VCaP (cell line): ENCODE data around the gene ZNF304.
A peak's percentile ranks its signal among the peaks of the same experiment; 100 is the strongest.

Experiments
- H3K27ac ChIP-seq: fragments of 450-650 bp; 2 replicates; pipeline ENCODE4 v1.5.1; 2017
- CTCF ChIP-seq: fragments of 450-650 bp; conservative IDR thresholded peaks from 2 replicates; pipeline ENCODE4 v1.5.1; 2017; ENCODE audit warnings: mild to moderate bottlenecking, moderate library complexity

ZNF304 gene

GRCh38 chr19:57350877-57351805, at the start of gene ZNF304:
ZNF304 (plus strand) TSS chr19:57351271; CDS start chr19:57351665, 394 bp downstream.
- no peak for TF ChIP-seq CTCF
- peak within 1 kb of the TSS; percentile 78 for H3K27ac ChIP-seq

- TF ChIP-seq CTCF: no peak
Measured at GRCh38 chr19:57302020-57302465, 49.0 kb upstream of the ZNF304 start.

GRCh38 chr19:57302727-57303401, 48.2 kb upstream of the ZNF304 start:
- TF ChIP-seq CTCF: no peak
- no peak overlapping the region for H3K27ac ChIP-seq

More at GRCh38 chr19:57302020-57302465, 49.0 kb upstream of the ZNF304 start:
- no peak overlapping the region for H3K27ac ChIP-seq

GRCh38 chr19:57305056-57305455, 46.0 kb upstream of the ZNF304 start:
- no peak for TF ChIP-seq CTCF

GRCh38 chr19:57308514-57308913, 42.6 kb upstream of the ZNF304 start:
- no peak for TF ChIP-seq CTCF
- H3K27ac ChIP-seq: no peak overlapping the region

More at GRCh38 chr19:57305056-57305455, 46.0 kb upstream of the ZNF304 start:
- no peak overlapping the region for H3K27ac ChIP-seq

GRCh38 chr19:57310792-57311191, 40.3 kb upstream of the ZNF304 start:
- no peak for TF ChIP-seq CTCF
- H3K27ac ChIP-seq: no peak overlapping the region

- TF ChIP-seq CTCF: no peak
- no peak overlapping the region for H3K27ac ChIP-seq
Measured at GRCh38 chr19:57314146-57314545, 36.9 kb upstream of the ZNF304 start.
